OCI-LY7 (cell line): ENCODE results near the gene FHIT.

Source experiments
- CTCF ChIP-seq: fragments of 200-600 bp; sonication (generic); conservative IDR thresholded peaks from 2 replicates; pipeline ENCODE4 v1.5.1; 2014; ENCODE audit warnings: mild to moderate bottlenecking, antibody characterized with exemption, low read length, moderate library complexity, mixed read lengths
- EZH2phosphoT487 ChIP-seq: fragments of 200-600 bp; sonication (generic); IDR thresholded peaks from 2 replicates; pipeline ENCODE4 v1.6.1; 2018; ENCODE audit warnings: low read depth, borderline replicate concordance, mild to moderate bottlenecking, mixed run types, antibody characterized with exemption, low read length, moderate library complexity, mixed read lengths

DNA sequence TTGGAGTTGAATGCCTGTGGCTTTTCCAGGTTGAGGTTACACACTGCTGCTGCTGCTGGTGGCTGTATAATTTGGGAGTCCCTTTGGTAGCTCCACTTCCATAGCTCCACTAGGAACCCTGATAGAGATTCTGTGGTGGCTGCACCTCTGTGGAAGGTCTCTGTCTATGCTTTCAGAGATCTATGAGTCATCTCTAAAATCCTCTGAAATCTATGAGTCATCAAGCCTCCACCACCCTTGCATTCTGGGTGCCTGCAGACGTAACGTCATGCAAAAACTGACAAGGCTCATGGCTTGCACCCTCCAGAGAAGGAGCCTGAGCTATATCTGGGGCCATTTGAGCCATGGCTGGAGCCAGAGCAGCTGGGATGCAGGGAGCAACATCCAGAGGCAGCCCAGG, 1164.4 kb downstream of the FHIT start:
- TF ChIP-seq CTCF (no peak), EZH2phosphoT487 (no peak)
